ENCODE measurements around the gene GOLGB1. TPM values are rescaled to one million over a fixed set of nuclear protein-coding genes. Genes with fewer than 3 reads are reported as not detected.

Gene GOLGB1
- polyA plus RNA-seq, 3 donors = 1.2 to 7.1 (median 1.7) TPM

GRCh38 chr3:121658716-121659435, 90.7 kb downstream of the GOLGB1 start:
- intact Hi-C loops (cut with micrococcal nuclease) = loop anchor here in 1 of 2 donors (10.0 kb wide), 1 partner anchor 114 kb away; the partner anchor contains the start of gene POLQ
- H3K27ac ChIP-seq (ENCODE audit: low read depth in 1 of 2, low read length in 2 of 2) = peak overlapping the region; percentile 94 to 97
- Mint-ChIP-seq H3K4me3 (peak overlapping the region; percentile 94 to 99), H3K27me3 (ENCODE audit: low read depth in 3 of 3) (no peaks in the 10 kb centered on the region), H3K9me3 (no peaks in the 10 kb centered on the region), H3K4me1 (peaks cover 53% of the 10 kb centered on the region), H3K27ac (peak overlapping the region; percentile 99 to 100 (median 100)), H3K36me3 (peaks cover 55 to 62% of the 10 kb centered on the region in 2 donors)
- peak overlapping the region; percentile 69 to 98 (median 80) for H3K4me3 ChIP-seq (replicated peaks in 1 of 3; ENCODE audit: low read depth in 2 of 3, low read length in 3 of 3)
- H3K27me3 ChIP-seq (ENCODE audit: control insufficient read depth in 2 of 2, insufficient read depth in 2 of 2, low read length in 2 of 2) = no peaks in the 10 kb centered on the region
- no peak overlapping the region for H2AFZ ChIP-seq (ENCODE audit: insufficient read depth, low read depth, low read length, poor library complexity, severe bottlenecking)
- TF ChIP-seq CTCF (IDR thresholded peaks at IDR 0.05) = no peak
- no peak overlapping the region for H3K9ac ChIP-seq (ENCODE audit: insufficient read depth, low read length, poor library complexity, severe bottlenecking)
- no peaks in the 10 kb centered on the region for H3K9me3 ChIP-seq (replicated peaks in 1 of 2; ENCODE audit: control insufficient read depth in 1 of 2, insufficient read depth in 1 of 2, low read length in 2 of 2)
- H3K4me2 ChIP-seq (replicated peaks; ENCODE audit: extremely low read depth, low read length, poor library complexity, severe bottlenecking) = peak overlapping the region; percentile 79
- peaks cover 64% of the 10 kb centered on the region for H3K79me2 ChIP-seq (ENCODE audit: insufficient read depth, low read length)
- no peak for DNase-seq
- WGBS (ENCODE audit: insufficient coverage) = 93% methylated on average over 3 of the region's 6 CpGs
- H3K4me1 ChIP-seq (ENCODE audit: control insufficient read depth in 1 of 2, insufficient read depth in 2 of 2, low read length in 2 of 2) = peaks cover 41 to 48% of the 10 kb centered on the region in 2 donors
- peaks cover 46 to 68% of the 10 kb centered on the region in 2 donors for H3K36me3 ChIP-seq (replicated peaks in 1 of 2; ENCODE audit: control insufficient read depth in 1 of 2, insufficient read depth in 2 of 2, low read length in 2 of 2)
- H4K20me1 ChIP-seq (ENCODE audit: insufficient read depth, low read length) = peaks cover 58% of the 10 kb centered on the region

GRCh38 chr3:121654493-121655385, 94.8 kb downstream of the GOLGB1 start:
- no peak for TF ChIP-seq CTCF (IDR thresholded peaks at IDR 0.05)
- intact Hi-C loops (cut with micrococcal nuclease) = loop anchor here in 1 of 2 donors (10.0 kb wide), 1 partner anchor 110 kb away; the partner anchor contains the start of gene POLQ
- H3K9me3 Mint-ChIP-seq = no peaks in the 10 kb centered on the region
- no peak overlapping the region for H3K4me3 Mint-ChIP-seq
- Histone ChIP-seq H3K4me2 (replicated peaks; ENCODE audit: extremely low read depth, low read length, poor library complexity, severe bottlenecking) (no peak overlapping the region), H3K36me3 (replicated peaks in 1 of 2; ENCODE audit: control insufficient read depth in 1 of 2, insufficient read depth in 2 of 2, low read length in 2 of 2) (peaks cover 77 to 92% of the 10 kb centered on the region in 2 donors), H3K27me3 (ENCODE audit: control insufficient read depth in 2 of 2, insufficient read depth in 2 of 2, low read length in 2 of 2) (no peaks in the 10 kb centered on the region), H3K4me3 (replicated peaks in 1 of 3; ENCODE audit: low read depth in 2 of 3, low read length in 3 of 3) (no peak overlapping the region), H2AFZ (ENCODE audit: insufficient read depth, low read depth, low read length, poor library complexity, severe bottlenecking) (no peak overlapping the region), H3K27ac (ENCODE audit: low read depth in 1 of 2, low read length in 2 of 2) (peak overlapping the region in 1 of 2 donors; percentile 74), H3K4me1 (ENCODE audit: control insufficient read depth in 1 of 2, insufficient read depth in 2 of 2, low read length in 2 of 2) (peaks cover 21 to 35% of the 10 kb centered on the region in 2 donors), H3K9ac (ENCODE audit: insufficient read depth, low read length, poor library complexity, severe bottlenecking) (no peak overlapping the region), H3K9me3 (replicated peaks in 1 of 2; ENCODE audit: control insufficient read depth in 1 of 2, insufficient read depth in 1 of 2, low read length in 2 of 2) (no peaks in the 10 kb centered on the region), H4K20me1 (ENCODE audit: insufficient read depth, low read length) (peaks cover 99% of the 10 kb centered on the region), H3K79me2 (ENCODE audit: insufficient read depth, low read length) (peaks cover 98% of the 10 kb centered on the region)
- peaks cover 41% of the 10 kb centered on the region for H3K4me1 Mint-ChIP-seq
- no peak for DNase-seq
- H3K36me3 Mint-ChIP-seq = peaks cover 79 to 89% of the 10 kb centered on the region in 2 donors
- H3K27me3 Mint-ChIP-seq (ENCODE audit: low read depth in 3 of 3) = no peaks in the 10 kb centered on the region
- WGBS (ENCODE audit: insufficient coverage) = no CpG with 5 or more reads among the region's 6 CpGs
- peak overlapping the region in 6 of 7 donors; percentile 15 to 80 (median 62) for H3K27ac Mint-ChIP-seq
